B cell (primary cell): Measurements from ENCODE around the gene CCDC7. TPM values are rescaled to one million over a fixed set of nuclear protein-coding genes. Genes with fewer than 3 reads are reported as not detected.
"Not testable (repeated sequence)": the region's sequence is repeated elsewhere in the genome, so short reads cannot be mapped to it uniquely, and the experiment has no call there.

Source experiments
- ATAC-seq: fragments of 200-7000 bp; cut with Tn5 transposase; one replicate; pipeline ENCODE4 v1.10.0; 2021; ENCODE audit warnings: low read depth, mild to moderate bottlenecking, moderate number of reproducible peaks, moderate library complexity
- CTCF ChIA-PET: fragments of 350-600 bp; sonication (Branson Sonifier 250); formaldehyde crosslinking; loops from one replicate; lab custom pipeline; 2021; ENCODE audit warnings: antibody characterized with exemption, inconsistent platforms; lab: Charles Lee
- POLR2A ChIA-PET: fragments of 350-600 bp; sonication (Branson Sonifier 250); formaldehyde crosslinking; loops from one replicate; lab custom pipeline; 2021; ENCODE audit warnings: antibody characterized with exemption; lab: Charles Lee
- DNase-seq: peaks from one replicate; pipeline ENCODE4 v3.0.0; 2013
- H2AFZ ChIP-seq: 2 replicates; pipeline ENCODE4 v1.6.1; 2012; ENCODE audit warnings: mild to moderate bottlenecking, low read depth, low read length; ENCODE audit not compliant: insufficient read depth, poor library complexity, severe bottlenecking
- H3K27ac ChIP-seq, 2 donors: 1 replicate in 1 of 2; 2 replicates in 1 of 2; pipeline ENCODE4 v1.5.1; 2012 to 2013; ENCODE audit warnings: low read length in 2 of 2, mild to moderate bottlenecking in 2 of 2, moderate library complexity in 1 of 2
- H3K27me3 ChIP-seq, 4 experiments: fragments of 200-600 bp in 1 of 4; sonication (generic) in 1 of 4; replicated peaks in 1 of 4; 1 replicate in 2 of 4; 2 replicates in 2 of 4; pipeline versions ENCODE4 v1.6.1 to v1.7.0; 2013 to 2016; ENCODE audit warnings: low read length in 3 of 4, mild to moderate bottlenecking in 2 of 4, mixed read lengths in 1 of 4, moderate library complexity in 1 of 4; ENCODE audit not compliant: insufficient read depth in 4 of 4, control insufficient read depth in 3 of 4; ENCODE audit errors: control extremely low read depth in 1 of 4
- H3K36me3 ChIP-seq, 2 experiments: replicated peaks in 1 of 2; 1 replicate in 1 of 2; 2 replicates in 1 of 2; pipeline versions ENCODE4 v1.6.1 to v1.7.1; 2013; ENCODE audit warnings: low read length in 1 of 2; ENCODE audit not compliant: insufficient read depth in 2 of 2, control insufficient read depth in 1 of 2; ENCODE audit errors: control extremely low read depth in 1 of 2, extremely low read depth in 1 of 2
- H3K4me1 ChIP-seq, 2 donors: fragments of 200-600 bp in 1 of 2; sonication (generic) in 1 of 2; 1 replicate in 1 of 2; 2 replicates in 1 of 2; pipeline versions ENCODE4 v1.5.1 to v1.6.1; 2013 to 2017; ENCODE audit warnings: low read length in 2 of 2; ENCODE audit not compliant: control insufficient read depth in 2 of 2, insufficient read depth in 2 of 2
- H3K4me2 ChIP-seq: replicated peaks from 2 replicates; pipeline ENCODE3; 2012; ENCODE audit warnings: mild to moderate bottlenecking, low read depth, low read length; ENCODE audit not compliant: poor library complexity, severe bottlenecking
- H3K4me3 ChIP-seq, 5 experiments: fragments of 200-600 bp in 1 of 5; sonication (generic) in 1 of 5; 1 replicate in 3 of 5; 2 replicates in 2 of 5; pipeline versions ENCODE4 v1.5.1 to v1.7.0; 2011 to 2016; ENCODE audit warnings: low read length in 4 of 5, mild to moderate bottlenecking in 4 of 5, low read depth in 2 of 5, control low read depth in 1 of 5, moderate library complexity in 1 of 5; ENCODE audit not compliant: insufficient read depth in 1 of 5; ENCODE audit errors: control extremely low read depth in 1 of 5, extremely low read depth in 1 of 5
- H3K79me2 ChIP-seq: fragments of 200-600 bp; sonication (generic); one replicate; pipeline ENCODE4 v1.6.0; 2016; ENCODE audit warnings: low read length; ENCODE audit not compliant: control insufficient read depth, insufficient read depth
- H3K9ac ChIP-seq: fragments of 200-600 bp; sonication (generic); 2 replicates; pipeline ENCODE4 v1.6.1; 2017; ENCODE audit warnings: mild to moderate bottlenecking, low read length, moderate library complexity
- H3K9me3 ChIP-seq, 3 donors: one replicate each; pipeline versions ENCODE4 v1.6.1 to v1.7.1; 2013; ENCODE audit warnings: low read length in 2 of 3; ENCODE audit not compliant: control insufficient read depth in 2 of 3, insufficient read depth in 1 of 3; ENCODE audit errors: control extremely low read depth in 1 of 3
- H4K20me1 ChIP-seq: 2 replicates; pipeline ENCODE4 v1.6.0; 2012; ENCODE audit warnings: mild to moderate bottlenecking, low read length; ENCODE audit not compliant: insufficient read depth, control insufficient read depth, poor library complexity, severe bottlenecking
- H3K27ac Mint-ChIP-seq: one replicate; pipeline ENCODE4 v1.8.0; 2021; ENCODE audit warnings: mixed read lengths
- H3K27me3 Mint-ChIP-seq: one replicate; pipeline ENCODE4 v1.8.0; 2021; ENCODE audit warnings: mixed read lengths
- H3K4me1 Mint-ChIP-seq: one replicate; pipeline ENCODE4 v1.8.0; 2021; ENCODE audit warnings: mixed read lengths
- H3K4me3 Mint-ChIP-seq: one replicate; pipeline ENCODE4 v1.8.0; 2021; ENCODE audit warnings: mixed read lengths
- H3K9me3 Mint-ChIP-seq: one replicate; pipeline ENCODE4 v1.8.0; 2022; ENCODE audit warnings: mixed read lengths; ENCODE audit not compliant: insufficient read depth
- EZH2 ChIP-seq: IDR thresholded peaks from 2 replicates; pipeline ENCODE4 v1.6.1; 2012; ENCODE audit warnings: borderline replicate concordance, low read depth, mild to moderate bottlenecking, moderate library complexity, low read length; ENCODE audit not compliant: insufficient read depth, poor library complexity, severe bottlenecking
- WGBS: methylation state at CpG from one replicate; pipeline ENCODE4 v1.1.5; 2013; ENCODE audit warnings: missing lambda C conversion rate; ENCODE audit not compliant: insufficient coverage; 5-methylcytosine and 5-hydroxymethylcytosine counted together
- intact Hi-C: fragments of 100-400 bp; cut with micrococcal nuclease; formaldehyde crosslinking; loops from one replicate; pipeline ENCODE4 v1.10.0; 2022
- polyA plus RNA-seq: library from polyadenylated mRNA; depleted of rRNA; stranded (reverse); fragments of >200 nt; gene quantifications from 2 replicates; pipeline ENCODE4 v1.2.3, GENCODE V29; 2012
- total RNA-seq, 2 donors: library from RNA; stranded (reverse); fragments of 120-200 nt in 1 of 2; gene quantifications; 1 replicate in 1 of 2; 2 replicates in 1 of 2; pipeline versions ENCODE4 v1.2.3 to v1.2.4, GENCODE V29; 2013 to 2022
- TF ChIP-seq, protein P1 (sequence below): fragments of 200-600 bp; IDR thresholded peaks from one replicate; pipeline ENCODE4 v1.8.0; 2022; ENCODE audit warnings: antibody characterized with exemption, mild to moderate bottlenecking

Gene CCDC7
- total and polyA plus RNA-seq, 2 donors (not counting 1 experiment from before 2014, with no cell fraction given): 2.6 to 26.6 TPM

DNA sequence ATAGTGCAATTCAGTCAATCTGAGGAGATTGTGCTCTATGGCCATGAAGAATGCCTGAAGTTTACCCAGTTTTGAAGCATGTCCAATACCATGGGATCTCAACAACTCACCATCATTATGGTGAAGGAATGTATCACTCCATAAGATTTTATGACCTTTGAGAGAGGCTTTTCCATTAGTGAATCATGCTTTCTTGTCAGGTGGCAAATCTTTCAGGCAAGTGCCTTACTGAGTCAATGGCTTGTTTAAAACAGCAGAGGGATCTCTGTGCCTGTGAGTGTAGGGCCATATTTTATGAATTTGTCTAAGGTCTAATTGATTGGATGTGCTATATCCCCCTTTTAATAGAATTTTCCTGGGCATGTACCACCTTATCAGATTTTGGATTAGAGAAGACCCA, 131.5 kb downstream of the CCDC7 start:
- intact Hi-C loops: no loop called here
- no peaks in the 10 kb centered on the region for H3K27me3 ChIP-seq
- H3K4me2 ChIP-seq: no peak overlapping the region
- no peaks in the 10 kb centered on the region for H3K79me2 ChIP-seq
- no peak overlapping the region for H3K9ac ChIP-seq
- no peak for ATAC-seq
- no peak overlapping the region for H3K27ac Mint-ChIP-seq
- no peaks in the 10 kb centered on the region for H3K4me1 Mint-ChIP-seq
- no peaks in the 10 kb centered on the region for H3K4me1 ChIP-seq
- no peak overlapping the region for H2AFZ ChIP-seq
- DNase-seq: no peak
- H4K20me1 ChIP-seq: no peaks in the 10 kb centered on the region
- ChIA-PET CTCF (no interaction called here), POLR2A (no interaction called here)
- no peak overlapping the region for H3K4me3 Mint-ChIP-seq
- H3K36me3 ChIP-seq: no peaks in the 10 kb centered on the region
- H3K9me3 ChIP-seq: no peaks in the 10 kb centered on the region
- H3K27ac ChIP-seq: no peak overlapping the region
- TF ChIP-seq, protein P1, sequence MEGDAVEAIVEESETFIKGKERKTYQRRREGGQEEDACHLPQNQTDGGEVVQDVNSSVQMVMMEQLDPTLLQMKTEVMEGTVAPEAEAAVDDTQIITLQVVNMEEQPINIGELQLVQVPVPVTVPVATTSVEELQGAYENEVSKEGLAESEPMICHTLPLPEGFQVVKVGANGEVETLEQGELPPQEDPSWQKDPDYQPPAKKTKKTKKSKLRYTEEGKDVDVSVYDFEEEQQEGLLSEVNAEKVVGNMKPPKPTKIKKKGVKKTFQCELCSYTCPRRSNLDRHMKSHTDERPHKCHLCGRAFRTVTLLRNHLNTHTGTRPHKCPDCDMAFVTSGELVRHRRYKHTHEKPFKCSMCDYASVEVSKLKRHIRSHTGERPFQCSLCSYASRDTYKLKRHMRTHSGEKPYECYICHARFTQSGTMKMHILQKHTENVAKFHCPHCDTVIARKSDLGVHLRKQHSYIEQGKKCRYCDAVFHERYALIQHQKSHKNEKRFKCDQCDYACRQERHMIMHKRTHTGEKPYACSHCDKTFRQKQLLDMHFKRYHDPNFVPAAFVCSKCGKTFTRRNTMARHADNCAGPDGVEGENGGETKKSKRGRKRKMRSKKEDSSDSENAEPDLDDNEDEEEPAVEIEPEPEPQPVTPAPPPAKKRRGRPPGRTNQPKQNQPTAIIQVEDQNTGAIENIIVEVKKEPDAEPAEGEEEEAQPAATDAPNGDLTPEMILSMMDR: no peak
- no peak for TF ChIP-seq EZH2
- H3K9me3 Mint-ChIP-seq: no peaks in the 10 kb centered on the region
- no peaks in the 10 kb centered on the region for H3K27me3 Mint-ChIP-seq
- no peak overlapping the region for H3K4me3 ChIP-seq

DNA sequence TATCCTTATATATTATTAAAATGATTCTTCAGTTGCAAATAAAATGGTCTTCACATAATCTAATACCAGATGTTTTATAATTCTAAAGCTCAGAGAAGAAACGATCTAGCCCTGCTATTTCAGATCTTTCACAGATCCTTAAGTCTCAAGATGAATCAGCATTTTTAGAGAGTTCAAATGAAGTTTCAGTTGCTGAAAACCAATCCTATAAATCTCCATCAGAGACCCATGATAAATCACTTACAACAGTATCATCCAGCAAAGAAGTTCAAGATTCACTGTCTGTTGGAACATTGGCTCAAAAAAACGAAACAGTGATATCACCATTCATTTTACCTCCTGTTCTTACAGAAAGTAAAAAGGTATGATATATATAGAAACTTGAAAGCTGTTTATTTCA, 137.0 kb downstream of the CCDC7 start:
- H3K9me3 ChIP-seq: no peaks in the 10 kb centered on the region
- WGBS: 0% methylated on average over 1 of the region's 2 CpGs
- TF ChIP-seq EZH2: no peak
- TF ChIP-seq, protein P1: no peak
- H3K27me3 ChIP-seq: no peaks in the 10 kb centered on the region
- no peak overlapping the region for H3K27ac Mint-ChIP-seq
- H2AFZ ChIP-seq: no peak overlapping the region
- no peaks in the 10 kb centered on the region for H3K36me3 ChIP-seq
- POLR2A ChIA-PET: no interaction called here
- no peaks in the 10 kb centered on the region for H3K4me1 Mint-ChIP-seq
- CTCF ChIA-PET: no interaction called here
- intact Hi-C loops: no loop called here
- H3K27me3 Mint-ChIP-seq: no peaks in the 10 kb centered on the region
- H3K9me3 Mint-ChIP-seq: no peaks in the 10 kb centered on the region
- no peaks in the 10 kb centered on the region for H3K4me1 ChIP-seq
- DNase-seq (no peak), ATAC-seq (no peak)
- H3K4me2 ChIP-seq: no peak overlapping the region
- no peaks in the 10 kb centered on the region for H3K79me2 ChIP-seq
- H3K27ac ChIP-seq: no peak overlapping the region
- H3K9ac ChIP-seq: no peak overlapping the region
- H3K4me3 Mint-ChIP-seq: no peak overlapping the region
- no peaks in the 10 kb centered on the region for H4K20me1 ChIP-seq
- no peak overlapping the region for H3K4me3 ChIP-seq

DNA sequence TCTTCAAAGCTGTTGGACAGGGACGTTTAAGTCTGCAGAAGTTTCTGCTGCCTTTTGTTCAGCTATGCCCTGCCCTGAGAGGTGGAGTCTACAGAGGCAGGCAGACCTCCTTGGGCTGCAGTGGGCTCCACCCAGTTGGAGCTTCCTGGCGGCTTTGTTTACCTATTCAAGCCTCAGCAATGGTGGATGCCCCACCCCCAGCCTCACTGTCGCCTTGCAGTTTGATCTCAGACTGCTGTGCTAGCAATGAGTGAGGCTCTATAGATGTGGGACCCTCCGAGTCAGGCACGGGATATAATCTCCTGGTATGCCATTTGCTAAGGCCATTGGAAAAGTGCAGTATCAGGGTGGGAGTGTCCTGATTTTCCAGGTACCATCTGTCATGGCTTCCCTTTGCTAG, 152.1 kb downstream of the CCDC7 start:
- H3K27ac ChIP-seq, H3K27me3 Mint-ChIP-seq, H3K4me3 Mint-ChIP-seq, H3K36me3 ChIP-seq, H2AFZ ChIP-seq, H3K4me1 ChIP-seq, H3K9ac ChIP-seq, H4K20me1 ChIP-seq, H3K4me2 ChIP-seq, H3K9me3 Mint-ChIP-seq, CTCF ChIA-PET, H3K79me2 ChIP-seq, ATAC-seq, H3K4me1 Mint-ChIP-seq, H3K4me3 ChIP-seq, H3K27ac Mint-ChIP-seq, DNase-seq, H3K27me3 ChIP-seq, POLR2A ChIA-PET, intact Hi-C loops: not testable (repeated sequence)
- 93% methylated on average over 3 of the region's 5 CpGs for WGBS
- H3K9me3 ChIP-seq: peaks cover 0 to 22% (median 10%) of the 10 kb centered on the region in 3 donors
